GM12878 (cell line): ENCODE results near the gene GNB5. TPM values are rescaled to one million over a fixed set of nuclear protein-coding genes. Genes with fewer than 3 reads are reported as not detected.

Source experiments
- CBFB ChIP-seq: IDR thresholded peaks from 2 replicates; pipeline ENCODE4 v1.6.1; 2016; ENCODE audit warnings: antibody characterized with exemption, low read depth
- CHD1 ChIP-seq: IDR thresholded peaks from 2 replicates; pipeline ENCODE4 v1.6.1; 2012; ENCODE audit warnings: low read depth, low read length, improper control_type of control experiment
- FOXK2 ChIP-seq: fragments of 450-650 bp; IDR thresholded peaks from 2 replicates; pipeline ENCODE4 v1.6.1; 2017; ENCODE audit warnings: mild to moderate bottlenecking, moderate library complexity
- IKZF1 ChIP-seq: fragments of 450-650 bp; conservative IDR thresholded peaks from 2 replicates; pipeline ENCODE4 v1.6.1; 2017; ENCODE audit warnings: antibody characterized with exemption, mild to moderate bottlenecking
- KDM1A ChIP-seq: fragments of 200-600 bp; sonication (generic); IDR thresholded peaks from 2 replicates; pipeline ENCODE4 v1.6.1; 2016; ENCODE audit warnings: borderline replicate concordance
- NFYA ChIP-seq: IDR thresholded peaks from 2 replicates; pipeline ENCODE4 v1.6.1; 2011; ENCODE audit warnings: low read depth, mild to moderate bottlenecking, low read length, improper control_type of control experiment, borderline replicate concordance
- PAX8 ChIP-seq: fragments of 450-650 bp; IDR thresholded peaks from 2 replicates; pipeline ENCODE4 v1.6.1; 2017; ENCODE audit warnings: mild to moderate bottlenecking, moderate library complexity
- POLR2A ChIP-seq: IDR thresholded peaks from 2 replicates; pipeline ENCODE4 v1.6.1; 2011; ENCODE audit warnings: low read depth, mild to moderate bottlenecking, low read length
- POLR2AphosphoS2 ChIP-seq: IDR thresholded peaks from 2 replicates; pipeline ENCODE4 v1.6.1; 2011; ENCODE audit warnings: low read depth, mild to moderate bottlenecking, low read length, improper control_type of control experiment, moderate library complexity
- RAD21 ChIP-seq: IDR thresholded peaks from 2 replicates; pipeline ENCODE4 v1.6.1; 2011; ENCODE audit warnings: mild to moderate bottlenecking, low read depth, low read length, moderate library complexity; ENCODE audit not compliant: insufficient read depth
- RAD51 ChIP-seq: fragments of 450-650 bp; IDR thresholded peaks from 2 replicates; pipeline ENCODE4 v1.6.1; 2016; ENCODE audit warnings: moderate library complexity, mild to moderate bottlenecking, inconsistent platforms
- RFX5 ChIP-seq: IDR thresholded peaks from 2 replicates; pipeline ENCODE4 v1.6.1; 2011; ENCODE audit warnings: low read depth, low read length, improper control_type of control experiment
- YY1 ChIP-seq: IDR thresholded peaks from 2 replicates; pipeline ENCODE4 v1.6.1; 2011; ENCODE audit warnings: low read depth, mild to moderate bottlenecking, low read length
- polyA plus RNA-seq, 11 experiments: library from polyadenylated mRNA; depleted of rRNA in 4 of 11; unstranded in 6 of 11; stranded (reverse) in 5 of 11; fragments of >200 nt; fragmentation: Nextera tagmentation in 4 of 11; fragmentation: Illumina TruSeq in 1 of 11; extraction: Ambion mirVana in 4 of 11; extraction: Trizol in 1 of 11; gene quantifications; 1 replicate in 1 of 11; 2 replicates in 10 of 11; pipeline versions ENCODE4 v1.2.1 to v1.2.3, GENCODE V29; 2011 to 2016; ENCODE audit warnings: inconsistent platforms in 2 of 11, missing spikeins in 2 of 11, low read depth in 1 of 11
- total RNA-seq, 4 experiments: library from RNA; depleted of rRNA in 3 of 4; stranded (reverse); fragments of >200 nt in 3 of 4; fragmentation: Illumina TruSeq in 1 of 4; extraction: Trizol in 1 of 4; gene quantifications; 2 replicates each; pipeline versions ENCODE4 v1.2.1 to v1.2.3, GENCODE V29; 2013 to 2021
- TF ChIP-seq, protein P1 (sequence below): IDR thresholded peaks from 2 replicates; pipeline ENCODE4 v1.6.1; 2012; ENCODE audit warnings: low read length, inconsistent platforms
- TF ChIP-seq, protein P2 (sequence below): fragments of 450-650 bp; IDR thresholded peaks from 2 replicates; pipeline ENCODE4 v1.6.1; 2017; ENCODE audit warnings: low read depth, mild to moderate bottlenecking, moderate library complexity
- TF ChIP-seq, protein P3 (sequence below): fragments of 450-650 bp; IDR thresholded peaks from 2 replicates; pipeline ENCODE4 v1.6.1; 2017; ENCODE audit warnings: antibody characterized with exemption, mild to moderate bottlenecking, moderate library complexity
- TF ChIP-seq, protein P4 (sequence below): IDR thresholded peaks from 2 replicates; pipeline ENCODE4 v1.6.1; 2012; ENCODE audit warnings: mild to moderate bottlenecking, low read depth, low read length

The GNB5 gene
- total and polyA plus RNA-seq, 10 of the 15 experiments (the other 5 are each of a cell fraction or from before 2014, with no cell fraction given) = 2.4 to 25.9 (median 15.2) TPM

DNA sequence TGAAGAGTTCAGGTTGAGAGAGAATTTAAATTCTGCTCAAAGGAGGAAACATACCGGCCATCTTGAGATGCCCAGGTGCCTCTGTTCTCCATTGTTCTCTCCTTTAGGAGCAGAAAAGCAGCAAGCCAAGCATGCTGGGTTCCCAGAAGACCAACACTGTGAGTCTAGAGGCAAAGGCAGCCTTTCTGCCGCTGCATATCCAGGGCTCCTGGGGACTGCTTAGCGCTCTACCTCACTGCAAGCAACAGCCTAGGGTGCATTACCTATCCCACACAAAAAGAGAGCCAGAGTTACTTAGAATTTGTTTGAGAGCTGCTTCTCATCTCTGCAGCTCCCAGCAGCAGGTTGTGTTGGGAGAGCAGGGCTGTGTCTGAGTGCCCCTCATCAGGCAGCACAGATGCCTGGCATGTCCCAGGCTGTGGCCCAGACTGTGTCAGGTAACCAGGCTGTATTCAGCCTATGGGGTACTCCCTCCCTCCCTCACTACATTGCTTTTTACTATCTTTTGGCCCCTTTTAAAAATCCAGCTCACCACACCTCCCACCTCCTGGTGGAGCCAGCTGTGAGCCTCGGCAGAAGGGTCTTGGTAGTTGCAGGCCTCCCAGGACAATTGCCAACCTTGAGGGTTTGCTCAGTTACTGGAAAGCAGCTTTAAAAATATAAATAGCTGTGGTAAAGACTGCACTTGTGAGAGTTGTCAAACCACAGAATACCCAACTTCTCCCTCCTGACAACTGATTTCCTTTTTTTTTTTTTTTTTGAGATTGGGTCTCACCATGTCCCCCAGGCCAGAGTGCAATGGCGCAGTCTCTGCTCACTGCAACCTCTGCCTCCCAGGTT is 108.8 kb downstream of the GNB5 start (continued):
- no peak for TF ChIP-seq KDM1A
- TF ChIP-seq FOXK2 = no peak
- TF ChIP-seq, protein P1, sequence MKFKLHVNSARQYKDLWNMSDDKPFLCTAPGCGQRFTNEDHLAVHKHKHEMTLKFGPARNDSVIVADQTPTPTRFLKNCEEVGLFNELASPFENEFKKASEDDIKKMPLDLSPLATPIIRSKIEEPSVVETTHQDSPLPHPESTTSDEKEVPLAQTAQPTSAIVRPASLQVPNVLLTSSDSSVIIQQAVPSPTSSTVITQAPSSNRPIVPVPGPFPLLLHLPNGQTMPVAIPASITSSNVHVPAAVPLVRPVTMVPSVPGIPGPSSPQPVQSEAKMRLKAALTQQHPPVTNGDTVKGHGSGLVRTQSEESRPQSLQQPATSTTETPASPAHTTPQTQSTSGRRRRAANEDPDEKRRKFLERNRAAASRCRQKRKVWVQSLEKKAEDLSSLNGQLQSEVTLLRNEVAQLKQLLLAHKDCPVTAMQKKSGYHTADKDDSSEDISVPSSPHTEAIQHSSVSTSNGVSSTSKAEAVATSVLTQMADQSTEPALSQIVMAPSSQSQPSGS = no peak; the same call in none of the 2 replicates
- TF ChIP-seq, protein P2, sequence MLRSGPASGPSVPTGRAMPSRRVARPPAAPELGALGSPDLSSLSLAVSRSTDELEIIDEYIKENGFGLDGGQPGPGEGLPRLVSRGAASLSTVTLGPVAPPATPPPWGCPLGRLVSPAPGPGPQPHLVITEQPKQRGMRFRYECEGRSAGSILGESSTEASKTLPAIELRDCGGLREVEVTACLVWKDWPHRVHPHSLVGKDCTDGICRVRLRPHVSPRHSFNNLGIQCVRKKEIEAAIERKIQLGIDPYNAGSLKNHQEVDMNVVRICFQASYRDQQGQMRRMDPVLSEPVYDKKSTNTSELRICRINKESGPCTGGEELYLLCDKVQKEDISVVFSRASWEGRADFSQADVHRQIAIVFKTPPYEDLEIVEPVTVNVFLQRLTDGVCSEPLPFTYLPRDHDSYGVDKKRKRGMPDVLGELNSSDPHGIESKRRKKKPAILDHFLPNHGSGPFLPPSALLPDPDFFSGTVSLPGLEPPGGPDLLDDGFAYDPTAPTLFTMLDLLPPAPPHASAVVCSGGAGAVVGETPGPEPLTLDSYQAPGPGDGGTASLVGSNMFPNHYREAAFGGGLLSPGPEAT = no peak; the same call in 1 of the 2 replicates
- no peak for TF ChIP-seq RFX5
- TF ChIP-seq POLR2A = no peak
- TF ChIP-seq, protein P3, sequence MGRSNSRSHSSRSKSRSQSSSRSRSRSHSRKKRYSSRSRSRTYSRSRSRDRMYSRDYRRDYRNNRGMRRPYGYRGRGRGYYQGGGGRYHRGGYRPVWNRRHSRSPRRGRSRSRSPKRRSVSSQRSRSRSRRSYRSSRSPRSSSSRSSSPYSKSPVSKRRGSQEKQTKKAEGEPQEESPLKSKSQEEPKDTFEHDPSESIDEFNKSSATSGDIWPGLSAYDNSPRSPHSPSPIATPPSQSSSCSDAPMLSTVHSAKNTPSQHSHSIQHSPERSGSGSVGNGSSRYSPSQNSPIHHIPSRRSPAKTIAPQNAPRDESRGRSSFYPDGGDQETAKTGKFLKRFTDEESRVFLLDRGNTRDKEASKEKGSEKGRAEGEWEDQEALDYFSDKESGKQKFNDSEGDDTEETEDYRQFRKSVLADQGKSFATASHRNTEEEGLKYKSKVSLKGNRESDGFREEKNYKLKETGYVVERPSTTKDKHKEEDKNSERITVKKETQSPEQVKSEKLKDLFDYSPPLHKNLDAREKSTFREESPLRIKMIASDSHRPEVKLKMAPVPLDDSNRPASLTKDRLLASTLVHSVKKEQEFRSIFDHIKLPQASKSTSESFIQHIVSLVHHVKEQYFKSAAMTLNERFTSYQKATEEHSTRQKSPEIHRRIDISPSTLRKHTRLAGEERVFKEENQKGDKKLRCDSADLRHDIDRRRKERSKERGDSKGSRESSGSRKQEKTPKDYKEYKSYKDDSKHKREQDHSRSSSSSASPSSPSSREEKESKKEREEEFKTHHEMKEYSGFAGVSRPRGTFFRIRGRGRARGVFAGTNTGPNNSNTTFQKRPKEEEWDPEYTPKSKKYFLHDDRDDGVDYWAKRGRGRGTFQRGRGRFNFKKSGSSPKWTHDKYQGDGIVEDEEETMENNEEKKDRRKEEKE = no peak
- TF ChIP-seq CHD1 = no peak
- TF ChIP-seq, protein P4, sequence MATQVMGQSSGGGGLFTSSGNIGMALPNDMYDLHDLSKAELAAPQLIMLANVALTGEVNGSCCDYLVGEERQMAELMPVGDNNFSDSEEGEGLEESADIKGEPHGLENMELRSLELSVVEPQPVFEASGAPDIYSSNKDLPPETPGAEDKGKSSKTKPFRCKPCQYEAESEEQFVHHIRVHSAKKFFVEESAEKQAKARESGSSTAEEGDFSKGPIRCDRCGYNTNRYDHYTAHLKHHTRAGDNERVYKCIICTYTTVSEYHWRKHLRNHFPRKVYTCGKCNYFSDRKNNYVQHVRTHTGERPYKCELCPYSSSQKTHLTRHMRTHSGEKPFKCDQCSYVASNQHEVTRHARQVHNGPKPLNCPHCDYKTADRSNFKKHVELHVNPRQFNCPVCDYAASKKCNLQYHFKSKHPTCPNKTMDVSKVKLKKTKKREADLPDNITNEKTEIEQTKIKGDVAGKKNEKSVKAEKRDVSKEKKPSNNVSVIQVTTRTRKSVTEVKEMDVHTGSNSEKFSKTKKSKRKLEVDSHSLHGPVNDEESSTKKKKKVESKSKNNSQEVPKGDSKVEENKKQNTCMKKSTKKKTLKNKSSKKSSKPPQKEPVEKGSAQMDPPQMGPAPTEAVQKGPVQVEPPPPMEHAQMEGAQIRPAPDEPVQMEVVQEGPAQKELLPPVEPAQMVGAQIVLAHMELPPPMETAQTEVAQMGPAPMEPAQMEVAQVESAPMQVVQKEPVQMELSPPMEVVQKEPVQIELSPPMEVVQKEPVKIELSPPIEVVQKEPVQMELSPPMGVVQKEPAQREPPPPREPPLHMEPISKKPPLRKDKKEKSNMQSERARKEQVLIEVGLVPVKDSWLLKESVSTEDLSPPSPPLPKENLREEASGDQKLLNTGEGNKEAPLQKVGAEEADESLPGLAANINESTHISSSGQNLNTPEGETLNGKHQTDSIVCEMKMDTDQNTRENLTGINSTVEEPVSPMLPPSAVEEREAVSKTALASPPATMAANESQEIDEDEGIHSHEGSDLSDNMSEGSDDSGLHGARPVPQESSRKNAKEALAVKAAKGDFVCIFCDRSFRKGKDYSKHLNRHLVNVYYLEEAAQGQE = no peak
- no peak for TF ChIP-seq POLR2AphosphoS2
- no peak for TF ChIP-seq NFYA
- no peak for TF ChIP-seq RAD51
- no peak for TF ChIP-seq PAX8
- TF ChIP-seq CBFB = peak; percentile 80; the same call in 1 of the 2 replicates
- peak; percentile 83 for TF ChIP-seq IKZF1
- peak; percentile 11; the same call in 1 of the 2 replicates for TF ChIP-seq RAD21
- 0 out of 2 replicates have a peak, but pooled peaks have one; percentile 52 for TF ChIP-seq YY1
